Astrocyte (in vitro differentiated cells and primary cell): Measurements from ENCODE around the gene OASL. TPM values are rescaled to one million over a fixed set of nuclear protein-coding genes. Genes with fewer than 3 reads are reported as not detected.
"Not testable (repeated sequence)": the region's sequence is repeated elsewhere in the genome, so short reads cannot be mapped to it uniquely, and the experiment has no call there.

Experiments
- DNase-seq: peaks from one replicate; pipeline ENCODE4 v3.0.0-alpha.2; 2010; ENCODE audit warnings: low read depth
- FAIRE-seq: peaks from 2 replicates; lab custom pipeline; 2011; peaks lifted over from hg19 to GRCh38; lab: Jason Lieb, UNC
- H2AFZ ChIP-seq: 2 replicates; pipeline ENCODE4 v1.6.0; 2012; ENCODE audit warnings: low read depth, low read length, inconsistent platforms
- H3K27ac ChIP-seq: 2 replicates; pipeline ENCODE4 v1.5.1; 2011; ENCODE audit warnings: low read depth, low read length, inconsistent platforms
- H3K27me3 ChIP-seq: 2 replicates; pipeline ENCODE4 v1.6.0; 2011; ENCODE audit warnings: low read length, inconsistent platforms; ENCODE audit not compliant: insufficient read depth
- H3K36me3 ChIP-seq: 2 replicates; pipeline ENCODE4 v1.5.1; 2011; ENCODE audit warnings: low read length, inconsistent platforms; ENCODE audit not compliant: insufficient read depth
- H3K4me1 ChIP-seq: 2 replicates; pipeline ENCODE4 v1.5.1; 2011; ENCODE audit warnings: low read length, inconsistent platforms; ENCODE audit not compliant: insufficient read depth
- H3K4me2 ChIP-seq: 2 replicates; pipeline ENCODE4 v1.6.0; 2012; ENCODE audit warnings: low read length, inconsistent platforms
- H3K4me3 ChIP-seq: 2 replicates; pipeline ENCODE4 v1.5.1; 2011; ENCODE audit warnings: low read depth, mild to moderate bottlenecking, low read length, inconsistent platforms; ENCODE audit not compliant: insufficient read depth
- H3K79me2 ChIP-seq: 2 replicates; pipeline ENCODE4 v1.6.0; 2012; ENCODE audit warnings: mild to moderate bottlenecking, low read length, inconsistent platforms; ENCODE audit not compliant: insufficient read depth
- H3K9ac ChIP-seq: 2 replicates; pipeline ENCODE4 v1.6.0; 2012; ENCODE audit warnings: mild to moderate bottlenecking, low read length, inconsistent platforms
- H3K9me3 ChIP-seq: 2 replicates; pipeline ENCODE4 v1.5.1; 2012; ENCODE audit warnings: low read depth, mild to moderate bottlenecking, low read length, inconsistent platforms; ENCODE audit not compliant: insufficient read depth
- H4K20me1 ChIP-seq: 2 replicates; pipeline ENCODE4 v1.6.0; 2012; ENCODE audit warnings: low read length, inconsistent platforms; ENCODE audit not compliant: insufficient read depth
- H3K27ac Mint-ChIP-seq: one replicate; pipeline ENCODE4 v1.8.0; 2021; ENCODE audit warnings: mild to moderate bottlenecking, mixed read lengths; ENCODE audit not compliant: unreplicated experiment
- H3K27me3 Mint-ChIP-seq: one replicate; pipeline ENCODE4 v1.8.0; 2021; ENCODE audit warnings: low read depth, mixed read lengths; ENCODE audit not compliant: unreplicated experiment
- H3K36me3 Mint-ChIP-seq: one replicate; pipeline ENCODE4 v1.8.0; 2021; ENCODE audit warnings: low read depth, mixed read lengths; ENCODE audit not compliant: unreplicated experiment
- H3K4me1 Mint-ChIP-seq: one replicate; pipeline ENCODE4 v1.8.0; 2021; ENCODE audit warnings: low read depth, mixed read lengths; ENCODE audit not compliant: unreplicated experiment
- H3K4me3 Mint-ChIP-seq: one replicate; pipeline ENCODE4 v1.8.0; 2021; ENCODE audit warnings: mild to moderate bottlenecking, moderate library complexity, mixed read lengths; ENCODE audit not compliant: unreplicated experiment
- H3K9me3 Mint-ChIP-seq: one replicate; pipeline ENCODE4 v1.8.0; 2021; ENCODE audit warnings: mild to moderate bottlenecking, mixed read lengths; ENCODE audit not compliant: unreplicated experiment
- EZH2 ChIP-seq: IDR thresholded peaks from 2 replicates; pipeline ENCODE4 v1.6.1; 2012; ENCODE audit warnings: mild to moderate bottlenecking, low read length, inconsistent platforms; ENCODE audit not compliant: insufficient read depth
- total RNA-seq: library from RNA; stranded (reverse); gene quantifications from 2 replicates; pipeline ENCODE4 v1.2.1, GENCODE V29; 2021
- TF ChIP-seq, protein P1 (sequence below): IDR thresholded peaks from 2 replicates; pipeline ENCODE4 v1.5.1; 2011; ENCODE audit warnings: low read depth, mild to moderate bottlenecking, inconsistent platforms, low read length, moderate library complexity; ENCODE audit not compliant: insufficient read depth

Gene OASL
- total RNA-seq, 1 donor from 2014 or later: 0.75 TPM

DNA sequence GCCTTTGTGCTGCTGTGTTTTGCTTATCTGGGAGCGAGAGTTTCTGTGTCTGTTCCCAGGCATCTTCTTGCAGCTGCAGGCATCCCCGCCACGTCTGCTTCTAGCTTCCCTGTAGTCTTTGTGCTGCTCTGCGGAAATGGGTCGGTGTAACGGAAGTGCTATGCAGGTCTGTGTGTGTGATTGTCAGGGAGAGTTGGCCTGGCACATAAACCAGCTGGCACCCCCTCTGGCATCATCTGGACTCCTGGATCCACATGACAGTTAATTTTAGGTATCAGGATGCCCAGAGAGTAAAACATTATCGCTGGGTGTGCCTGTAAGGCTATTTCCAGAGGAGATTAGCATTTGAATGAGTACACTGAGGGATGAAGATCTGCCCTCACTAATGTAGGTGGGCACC, 9.4 kb upstream of the OASL start:
- no peak overlapping the region for H3K9ac ChIP-seq
- H3K4me3 ChIP-seq: no peak overlapping the region
- no peak for TF ChIP-seq EZH2
- TF ChIP-seq, protein P1, sequence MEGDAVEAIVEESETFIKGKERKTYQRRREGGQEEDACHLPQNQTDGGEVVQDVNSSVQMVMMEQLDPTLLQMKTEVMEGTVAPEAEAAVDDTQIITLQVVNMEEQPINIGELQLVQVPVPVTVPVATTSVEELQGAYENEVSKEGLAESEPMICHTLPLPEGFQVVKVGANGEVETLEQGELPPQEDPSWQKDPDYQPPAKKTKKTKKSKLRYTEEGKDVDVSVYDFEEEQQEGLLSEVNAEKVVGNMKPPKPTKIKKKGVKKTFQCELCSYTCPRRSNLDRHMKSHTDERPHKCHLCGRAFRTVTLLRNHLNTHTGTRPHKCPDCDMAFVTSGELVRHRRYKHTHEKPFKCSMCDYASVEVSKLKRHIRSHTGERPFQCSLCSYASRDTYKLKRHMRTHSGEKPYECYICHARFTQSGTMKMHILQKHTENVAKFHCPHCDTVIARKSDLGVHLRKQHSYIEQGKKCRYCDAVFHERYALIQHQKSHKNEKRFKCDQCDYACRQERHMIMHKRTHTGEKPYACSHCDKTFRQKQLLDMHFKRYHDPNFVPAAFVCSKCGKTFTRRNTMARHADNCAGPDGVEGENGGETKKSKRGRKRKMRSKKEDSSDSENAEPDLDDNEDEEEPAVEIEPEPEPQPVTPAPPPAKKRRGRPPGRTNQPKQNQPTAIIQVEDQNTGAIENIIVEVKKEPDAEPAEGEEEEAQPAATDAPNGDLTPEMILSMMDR: no peak
- Mint-ChIP-seq H3K4me3 (no peak overlapping the region), H3K27me3 (peaks cover 42% of the 10 kb centered on the region), H3K9me3 (peaks cover 2% of the 10 kb centered on the region), H3K27ac (no peak overlapping the region), H3K36me3 (peaks cover 1% of the 10 kb centered on the region), H3K4me1 (no peaks in the 10 kb centered on the region)
- H3K27ac ChIP-seq: no peak overlapping the region
- no peak for DNase-seq
- no peak for FAIRE-seq
- H3K36me3 ChIP-seq: no peaks in the 10 kb centered on the region
- H4K20me1 ChIP-seq: no peaks in the 10 kb centered on the region
- no peaks in the 10 kb centered on the region for H3K9me3 ChIP-seq
- H2AFZ ChIP-seq: no peak overlapping the region
- H3K79me2 ChIP-seq: no peaks in the 10 kb centered on the region
- H3K4me2 ChIP-seq: no peak overlapping the region
- H3K4me1 ChIP-seq: no peaks in the 10 kb centered on the region
- peaks cover 10% of the 10 kb centered on the region for H3K27me3 ChIP-seq

DNA sequence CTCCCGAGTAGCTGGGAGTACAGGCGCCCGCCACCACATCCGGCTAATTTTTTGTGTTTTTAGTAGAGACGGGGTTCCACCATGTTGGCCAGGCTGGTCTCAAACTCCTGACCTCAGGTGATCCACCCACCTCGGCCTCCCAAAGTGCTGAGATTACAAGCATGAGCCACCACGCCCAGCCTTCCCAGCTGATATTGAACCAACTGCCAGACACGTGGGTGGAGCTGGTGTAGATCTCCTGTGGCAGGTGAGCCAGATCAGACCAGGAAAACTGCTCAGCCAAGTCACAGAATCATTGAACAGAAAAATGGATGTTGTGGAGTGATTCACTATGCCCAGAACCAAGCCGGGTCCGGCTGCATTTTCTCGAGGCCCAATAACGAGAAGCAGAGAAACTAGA, 8.4 kb upstream of the OASL start:
- H3K9me3 Mint-ChIP-seq, H3K4me1 ChIP-seq, H3K27ac ChIP-seq, H3K9me3 ChIP-seq, H3K4me2 ChIP-seq, H3K36me3 Mint-ChIP-seq, H2AFZ ChIP-seq, H3K4me3 Mint-ChIP-seq, H3K9ac ChIP-seq, H3K4me3 ChIP-seq, H3K36me3 ChIP-seq, FAIRE-seq, H3K4me1 Mint-ChIP-seq, H3K27ac Mint-ChIP-seq, H3K79me2 ChIP-seq, DNase-seq, H4K20me1 ChIP-seq: not testable (repeated sequence)
- peaks cover 51% of the 10 kb centered on the region for H3K27me3 Mint-ChIP-seq
- peaks cover 10% of the 10 kb centered on the region for H3K27me3 ChIP-seq

DNA sequence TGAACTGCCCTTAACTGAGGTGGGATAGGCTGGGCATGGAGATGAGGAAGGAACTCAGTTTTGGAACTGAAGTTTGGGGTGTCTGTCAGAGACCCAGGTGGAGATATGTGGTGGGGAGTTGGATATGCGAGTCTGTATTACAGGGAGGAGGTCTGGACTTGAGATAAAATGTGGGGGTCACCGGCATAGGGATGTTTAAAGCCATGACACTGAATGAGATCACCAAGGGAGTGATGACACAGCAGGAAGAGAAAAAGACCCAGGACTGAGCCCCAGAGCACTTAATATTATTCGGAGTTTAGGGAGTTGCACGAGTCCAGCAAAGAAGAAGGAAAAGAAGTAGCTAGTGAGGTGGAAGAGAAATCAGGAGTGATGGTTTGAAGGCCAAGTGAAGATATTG, 4.0 kb upstream of the OASL start:
- Mint-ChIP-seq H3K9me3 (peaks cover 4% of the 10 kb centered on the region), H3K27me3 (peaks cover 44% of the 10 kb centered on the region), H3K4me3 (no peak overlapping the region), H3K4me1 (no peaks in the 10 kb centered on the region), H3K36me3 (no peaks in the 10 kb centered on the region), H3K27ac (no peak overlapping the region)
- FAIRE-seq (no peak), DNase-seq (no peak)
- H3K4me3 ChIP-seq: no peak overlapping the region
- no peak overlapping the region for H2AFZ ChIP-seq
- H3K27me3 ChIP-seq: peaks cover 7% of the 10 kb centered on the region
- H3K79me2 ChIP-seq: no peaks in the 10 kb centered on the region
- H3K4me2 ChIP-seq: no peak overlapping the region
- no peaks in the 10 kb centered on the region for H3K4me1 ChIP-seq
- no peak for TF ChIP-seq EZH2
- TF ChIP-seq, protein P1: no peak
- H3K27ac ChIP-seq: no peak overlapping the region
- H3K9me3 ChIP-seq: no peaks in the 10 kb centered on the region
- no peak overlapping the region for H3K9ac ChIP-seq
- no peaks in the 10 kb centered on the region for H3K36me3 ChIP-seq
- no peaks in the 10 kb centered on the region for H4K20me1 ChIP-seq
